SH-SY5Y (cell line): ENCODE measurements around the gene DLG1.

Source experiments
- GATA2 ChIP-seq: IDR thresholded peaks from 2 replicates; pipeline ENCODE4 v1.6.1; 2011; ENCODE audit warnings: mild to moderate bottlenecking, low read depth, low read length
- GATA3 ChIP-seq: IDR thresholded peaks from 2 replicates; pipeline ENCODE4 v1.6.1; 2011; ENCODE audit warnings: low read depth, mild to moderate bottlenecking, low read length, moderate library complexity

DNA sequence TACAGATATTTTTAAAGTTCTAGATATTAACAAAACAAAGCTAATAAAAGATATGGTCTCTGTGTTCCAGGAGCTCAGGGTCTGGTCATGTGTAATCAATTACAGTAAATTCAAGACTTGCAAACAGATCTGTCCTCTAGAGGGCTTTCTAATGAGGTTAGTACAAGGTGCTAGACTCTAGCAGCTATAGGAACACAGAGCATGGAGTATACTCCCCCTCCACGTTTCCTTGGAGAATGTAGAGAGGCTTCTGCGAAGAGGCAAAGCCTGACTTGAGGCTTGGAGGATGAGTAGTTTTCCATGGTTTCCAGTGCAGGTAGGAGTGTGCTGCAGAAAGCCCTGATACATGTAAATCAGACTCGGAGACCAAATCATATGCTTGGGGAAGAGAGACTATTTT lies 32.7 kb upstream of the DLG1 start:
- TF ChIP-seq GATA2 (no peak), GATA3 (no peak)
